Stomach (tissue), 9 donors: Measurements from ENCODE around the gene KIRREL3. TPM values are rescaled to one million over a fixed set of nuclear protein-coding genes. Genes with fewer than 3 reads are reported as not detected.

Source experiments
- DNase-seq, 2 donors: peaks; one replicate each; pipeline versions ENCODE4 v3.0.0 to v3.0.0-alpha.2; 2013 to 2019
- H3K27ac ChIP-seq, 5 donors: fragments of 200-600 bp in 4 of 5; sonication (generic) in 4 of 5; one replicate each; pipeline ENCODE4 v1.5.1; 2013 to 2019; ENCODE audit warnings: mild to moderate bottlenecking in 1 of 5, moderate library complexity in 1 of 5
- H3K27me3 ChIP-seq, 3 donors: fragments of 200-600 bp; sonication (generic); one replicate each; pipeline ENCODE4 v1.5.1; 2017 to 2019; ENCODE audit warnings: mixed run types in 1 of 3
- H3K36me3 ChIP-seq, 4 donors: fragments of 200-600 bp; sonication (generic); 1 replicate in 3 of 4; 2 replicates in 1 of 4; pipeline ENCODE4 v1.5.1; 2016 to 2019
- H3K4me1 ChIP-seq, 4 donors: fragments of 200-600 bp; sonication (generic); one replicate each; pipeline ENCODE4 v1.5.1; 2016 to 2019
- H3K4me3 ChIP-seq, 4 donors: fragments of 200-600 bp; sonication (generic) in 3 of 4; one replicate each; pipeline ENCODE4 v1.5.1; 2016 to 2019; ENCODE audit warnings: mild to moderate bottlenecking in 1 of 4
- H3K9me3 ChIP-seq, 4 donors: fragments of 200-600 bp; sonication (generic); one replicate each; pipeline ENCODE4 v1.5.1; 2016 to 2019
- EP300 ChIP-seq: sonication (generic); formaldehyde crosslinking; IDR thresholded peaks from one replicate; pipeline ENCODE4 v1.6.1; 2017; ENCODE audit warnings: antibody characterized with exemption
- POLR2A ChIP-seq, 4 donors: fragments of 450-650 bp; IDR thresholded peaks; one replicate each; pipeline ENCODE4 v1.6.1; 2016; ENCODE audit warnings: antibody characterized with exemption in 4 of 4, control low read depth in 2 of 4, mild to moderate bottlenecking in 1 of 4, moderate library complexity in 1 of 4
- POLR2AphosphoS5 ChIP-seq, 3 donors: sonication (generic); formaldehyde crosslinking; IDR thresholded peaks; one replicate each; pipeline ENCODE4 v1.6.1; 2016; ENCODE audit warnings: antibody characterized with exemption in 3 of 3
- WGBS, 5 donors: extraction: QIAGEN DNeasy Blood & Tissue Kit in 3 of 5; methylation state at CpG; one replicate each; pipeline versions ENCODE4 v1.1.5 to v1.1.7; 2013 to 2018; 5-methylcytosine and 5-hydroxymethylcytosine counted together
- intact Hi-C: fragments of 100-400 bp; cut with DNase I; formaldehyde crosslinking; loops from one replicate; pipeline ENCODE4 v1.15.1; 2023; ENCODE audit warnings: low total_unique reads
- polyA plus RNA-seq, 3 donors: library from polyadenylated mRNA; stranded (reverse); fragments of 200-250 nt; gene quantifications; one replicate each; pipeline ENCODE4 v1.2.3, GENCODE V29; 2013
- total RNA-seq, 5 donors: library from RNA; depleted of rRNA; stranded (reverse); fragments of >200 nt; gene quantifications; one replicate each; pipeline versions ENCODE4 v1.1.0 to v1.2.3, GENCODE V29; 2014 to 2016
- TF ChIP-seq, protein P1 (sequence below), 7 experiments: fragments of 450-650 bp in 4 of 7; fragments of 200-600 bp in 3 of 7; sonication (generic) in 3 of 7; IDR thresholded peaks; one replicate each; pipeline ENCODE4 v1.5.1; 2016 to 2019; ENCODE audit warnings: antibody characterized with exemption in 7 of 7, control low read depth in 2 of 7, mild to moderate bottlenecking in 1 of 7
- donor health status: healthy with polysubstance abuse.
- donor health status: Bipolar disorder and iron deficiency.
- donor health status: healthy.

KIRREL3 gene
- total and polyA plus RNA-seq, 8 donors = 0.10 to 1.7 (median 0.38) TPM; not detected in 4

DNA sequence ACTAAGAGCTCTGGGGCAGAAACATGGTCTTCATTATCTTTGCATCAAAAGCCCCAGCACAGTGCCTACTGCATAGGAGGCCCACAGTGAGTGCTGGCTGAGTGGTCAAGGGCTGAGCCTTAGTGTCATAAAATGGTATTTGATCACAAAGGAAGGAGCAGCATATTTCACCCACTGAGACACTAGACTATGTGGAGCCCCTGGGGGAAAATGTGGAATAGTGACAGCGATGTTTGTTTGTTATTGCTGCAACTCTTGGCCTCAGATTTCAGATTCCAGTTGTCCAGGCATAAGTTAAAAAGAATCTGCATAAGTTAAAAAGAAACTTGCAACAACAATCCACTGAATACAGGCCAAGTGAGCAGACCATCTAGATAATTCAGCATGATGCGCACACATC, 7.0 kb downstream of the KIRREL3 start:
- no peak for TF ChIP-seq POLR2A (IDR thresholded peaks at IDR 0.05)
- TF ChIP-seq EP300 = no peak

DNA sequence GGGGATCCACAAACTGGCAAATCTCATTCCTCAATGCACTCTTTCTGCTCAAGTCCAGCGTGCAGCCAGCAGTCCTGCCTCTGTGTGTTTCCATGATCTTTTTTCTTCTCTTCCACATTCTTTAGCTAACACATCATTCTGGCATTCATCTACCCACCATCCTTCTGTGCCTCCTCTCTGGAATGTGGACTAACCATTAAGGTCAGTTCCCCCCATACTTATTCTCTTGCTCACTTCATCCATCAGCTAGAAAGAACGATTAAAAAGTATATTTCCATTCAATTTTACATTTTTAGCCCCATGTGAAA, 7.8 kb downstream of the KIRREL3 start:
- no peaks in the 10 kb centered on the region for H3K36me3 ChIP-seq
- TF ChIP-seq, protein P1, sequence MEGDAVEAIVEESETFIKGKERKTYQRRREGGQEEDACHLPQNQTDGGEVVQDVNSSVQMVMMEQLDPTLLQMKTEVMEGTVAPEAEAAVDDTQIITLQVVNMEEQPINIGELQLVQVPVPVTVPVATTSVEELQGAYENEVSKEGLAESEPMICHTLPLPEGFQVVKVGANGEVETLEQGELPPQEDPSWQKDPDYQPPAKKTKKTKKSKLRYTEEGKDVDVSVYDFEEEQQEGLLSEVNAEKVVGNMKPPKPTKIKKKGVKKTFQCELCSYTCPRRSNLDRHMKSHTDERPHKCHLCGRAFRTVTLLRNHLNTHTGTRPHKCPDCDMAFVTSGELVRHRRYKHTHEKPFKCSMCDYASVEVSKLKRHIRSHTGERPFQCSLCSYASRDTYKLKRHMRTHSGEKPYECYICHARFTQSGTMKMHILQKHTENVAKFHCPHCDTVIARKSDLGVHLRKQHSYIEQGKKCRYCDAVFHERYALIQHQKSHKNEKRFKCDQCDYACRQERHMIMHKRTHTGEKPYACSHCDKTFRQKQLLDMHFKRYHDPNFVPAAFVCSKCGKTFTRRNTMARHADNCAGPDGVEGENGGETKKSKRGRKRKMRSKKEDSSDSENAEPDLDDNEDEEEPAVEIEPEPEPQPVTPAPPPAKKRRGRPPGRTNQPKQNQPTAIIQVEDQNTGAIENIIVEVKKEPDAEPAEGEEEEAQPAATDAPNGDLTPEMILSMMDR (IDR thresholded peaks at IDR 0.05) = no peak
- TF ChIP-seq POLR2A (IDR thresholded peaks at IDR 0.05) (no peak), EP300 (no peak), POLR2AphosphoS5 (IDR thresholded peaks at IDR 0.05) (no peak)
- H3K27ac ChIP-seq = no peak overlapping the region
- H3K4me1 ChIP-seq = peaks cover 0 to 8% (median 0%) of the 10 kb centered on the region in 4 donors
- no peak overlapping the region for H3K4me3 ChIP-seq
- no peaks in the 10 kb centered on the region for H3K9me3 ChIP-seq
- peaks cover 0 to 52% (median 27%) of the 10 kb centered on the region in 3 donors for H3K27me3 ChIP-seq
- intact Hi-C loops = loop anchor here (5.0 to 10.0 kb wide), 3 partner anchors 280 to 550 kb away; no protein-coding TSS in a partner anchor
- WGBS, 5 donors = 38 to 69% (median 63%) methylated on average over 2 of the region's 2 CpGs
- DNase-seq = no peak

More for the DNA sequence above, 7.0 kb downstream of the KIRREL3 start:
- Histone ChIP-seq H3K9me3 (no peaks in the 10 kb centered on the region), H3K36me3 (no peaks in the 10 kb centered on the region), H3K4me3 (no peak overlapping the region), H3K27me3 (peaks cover 0 to 54% (median 26%) of the 10 kb centered on the region in 3 donors), H3K27ac (no peak overlapping the region), H3K4me1 (peaks cover 0 to 8% (median 0%) of the 10 kb centered on the region in 4 donors)
- 81 to 94% (median 90%) methylated on average over 2 of the region's 2 CpGs for WGBS, 5 donors
- no peak for DNase-seq
- intact Hi-C loops = loop anchor here (5.0 to 10.0 kb wide), 3 partner anchors 281 to 551 kb away; no protein-coding TSS in a partner anchor

DNA sequence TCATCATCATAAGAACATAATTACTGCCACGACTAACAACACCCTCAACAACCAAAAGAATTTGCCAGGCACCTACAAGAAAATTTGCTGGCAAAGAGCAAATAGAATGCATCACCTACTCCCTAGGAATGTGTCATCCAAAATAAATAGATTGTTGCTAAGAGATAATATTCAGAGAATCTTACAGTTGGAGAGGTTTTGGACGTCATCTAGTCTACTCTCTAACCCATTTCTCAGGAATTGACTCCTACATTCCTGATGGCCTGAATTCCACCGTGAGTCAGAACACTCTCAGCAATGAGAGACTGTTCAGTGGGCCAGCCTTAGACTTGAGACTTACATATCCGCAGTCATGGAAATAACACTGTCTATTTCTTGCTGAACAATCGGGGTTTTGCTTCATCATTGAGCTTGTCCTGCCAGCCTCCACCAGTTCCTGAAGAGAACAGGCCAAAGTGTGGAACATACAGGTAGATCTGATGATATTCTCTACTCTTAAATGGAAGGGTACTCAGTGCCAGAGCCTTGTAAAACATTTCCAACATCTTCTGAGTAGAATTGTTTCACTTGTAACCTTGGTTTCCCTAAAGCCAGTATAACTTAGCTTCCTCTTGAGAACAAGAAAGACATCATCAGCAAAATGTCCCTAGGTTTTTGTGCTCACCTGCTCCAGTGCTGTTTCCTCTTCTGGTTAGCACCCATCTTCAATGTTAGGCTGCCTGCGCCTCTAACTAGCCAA, 8.3 kb downstream of the KIRREL3 start:
- H3K27me3 ChIP-seq = peaks cover 0 to 51% (median 27%) of the 10 kb centered on the region in 3 donors
- WGBS, 5 donors = 68 to 79% (median 77%) methylated on average over 6 of the region's 6 CpGs
- DNase-seq = no peak
- H3K4me1 ChIP-seq = peaks cover 0 to 8% (median 0%) of the 10 kb centered on the region in 4 donors
- intact Hi-C loops = loop anchor here (5.0 to 10.0 kb wide), 3 partner anchors 280 to 550 kb away; no protein-coding TSS in a partner anchor
- no peak overlapping the region for H3K4me3 ChIP-seq
- H3K27ac ChIP-seq = no peak overlapping the region
- no peaks in the 10 kb centered on the region for H3K9me3 ChIP-seq
- TF ChIP-seq EP300 (no peak), POLR2A (IDR thresholded peaks at IDR 0.05) (no peak), POLR2AphosphoS5 (IDR thresholded peaks at IDR 0.05) (no peak)
- TF ChIP-seq, protein P1 (IDR thresholded peaks at IDR 0.05) = no peak
- no peaks in the 10 kb centered on the region for H3K36me3 ChIP-seq

DNA sequence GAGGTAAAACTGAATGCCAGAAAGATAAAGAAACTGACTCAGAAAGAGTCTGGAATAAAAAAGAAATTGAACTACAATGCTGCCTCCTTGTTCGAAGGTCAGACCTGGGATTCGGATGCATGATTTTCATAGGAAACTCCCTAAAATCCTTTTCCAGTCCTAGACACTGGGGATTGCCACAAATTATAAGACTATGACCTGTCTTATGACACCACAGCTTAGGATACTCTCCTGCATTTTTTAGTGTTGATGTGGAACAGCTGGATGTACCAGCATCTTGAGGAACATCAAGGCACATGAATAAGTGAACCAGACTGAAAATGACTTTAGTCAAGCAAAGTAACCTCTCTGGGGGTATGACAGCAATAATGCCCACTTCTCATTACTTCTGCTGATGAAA, 9.0 kb downstream of the KIRREL3 start:
- WGBS, 5 donors = 78 to 95% (median 87%) methylated on average over 2 of the region's 2 CpGs
- DNase-seq = no peak
- Histone ChIP-seq H3K27ac (no peak overlapping the region), H3K4me1 (peaks cover 0 to 8% (median 0%) of the 10 kb centered on the region in 4 donors), H3K27me3 (peaks cover 0 to 51% (median 25%) of the 10 kb centered on the region in 3 donors), H3K4me3 (no peak overlapping the region), H3K36me3 (no peaks in the 10 kb centered on the region), H3K9me3 (no peaks in the 10 kb centered on the region)
- TF ChIP-seq EP300 (no peak), POLR2AphosphoS5 (IDR thresholded peaks at IDR 0.05) (no peak), POLR2A (IDR thresholded peaks at IDR 0.05) (no peak)
- TF ChIP-seq, protein P1 (IDR thresholded peaks at IDR 0.05) = no peak
- intact Hi-C loops = loop anchor here (5.0 to 10.0 kb wide), 3 partner anchors 279 to 549 kb away; no protein-coding TSS in a partner anchor
